Hematopoietic multipotent progenitor cell (in vitro differentiated cells): ENCODE data around the gene L1CAM. TPM values are rescaled to one million over a fixed set of nuclear protein-coding genes. Genes with fewer than 3 reads are reported as not detected.
A peak's percentile ranks its signal among the peaks of the same experiment; 100 is the strongest.

Source experiments
- DNase-seq, 3 donors: peaks; one replicate each; pipeline ENCODE4 v3.0.0-alpha.2; 2011 to 2015; ENCODE audit warnings: low read depth in 2 of 3, low spot score in 2 of 3
- total RNA-seq: library from RNA; depleted of rRNA; stranded (reverse); fragments of >200 nt; gene quantifications from one replicate; pipeline ENCODE4 v1.2.3, GENCODE V29; 2012

L1CAM gene
- total RNA-seq, 1 donor = under 0.01 TPM

DNA sequence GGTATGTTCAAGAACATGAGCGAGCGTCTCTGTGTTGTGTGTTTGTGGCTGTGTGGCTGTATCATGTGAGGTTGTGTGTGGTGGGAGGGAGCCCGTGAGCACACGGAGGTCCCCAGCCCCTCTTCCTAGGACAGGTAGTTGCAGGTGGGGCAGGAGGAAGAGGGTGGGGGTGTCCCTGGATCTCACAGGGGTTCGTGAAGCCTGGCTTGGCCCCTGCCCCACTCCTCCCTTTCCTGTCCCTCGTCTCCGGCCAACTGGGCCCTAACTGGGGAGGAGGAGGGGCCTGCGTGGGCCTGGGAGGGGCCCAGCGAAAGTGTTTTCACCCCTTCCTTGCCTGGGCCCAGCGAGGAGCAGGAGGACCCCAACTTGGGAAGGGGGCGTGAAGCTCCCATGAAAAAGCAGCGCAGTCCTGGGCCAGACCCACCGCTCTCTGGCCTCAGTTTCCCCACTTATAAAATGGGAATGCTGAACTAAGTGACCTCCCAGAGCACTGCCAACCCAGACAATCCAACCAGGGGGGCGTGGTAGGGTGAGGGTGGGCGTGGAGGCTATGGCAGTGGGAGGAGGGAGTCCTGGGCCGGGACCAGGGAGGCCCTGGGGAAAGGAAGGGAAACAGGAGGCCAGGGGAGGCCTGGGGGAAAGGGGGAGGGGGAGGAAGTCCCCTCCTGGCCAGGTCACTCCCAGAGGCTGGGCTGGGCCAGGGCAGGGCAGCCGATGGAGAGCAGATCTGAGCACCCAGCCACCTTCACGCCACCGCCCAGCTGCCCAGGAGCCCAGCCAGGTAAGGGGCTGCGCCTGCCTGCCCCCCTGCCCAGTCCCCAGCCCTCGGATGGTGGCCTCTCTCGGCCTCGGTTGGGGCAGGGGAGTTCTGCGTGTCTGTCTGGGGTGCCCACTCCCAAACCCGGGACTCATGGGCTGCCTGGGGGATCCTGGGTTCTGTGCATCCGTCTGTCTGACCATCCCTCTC lies 18.3 kb upstream of the L1CAM start, which contains the start of gene AVPR2:
AVPR2 (plus strand) TSS at position 683 of the 967 bp plus-strand sequence. CDS start 473 bp downstream, outside the sequence.
- DNase-seq = no peak

DNA sequence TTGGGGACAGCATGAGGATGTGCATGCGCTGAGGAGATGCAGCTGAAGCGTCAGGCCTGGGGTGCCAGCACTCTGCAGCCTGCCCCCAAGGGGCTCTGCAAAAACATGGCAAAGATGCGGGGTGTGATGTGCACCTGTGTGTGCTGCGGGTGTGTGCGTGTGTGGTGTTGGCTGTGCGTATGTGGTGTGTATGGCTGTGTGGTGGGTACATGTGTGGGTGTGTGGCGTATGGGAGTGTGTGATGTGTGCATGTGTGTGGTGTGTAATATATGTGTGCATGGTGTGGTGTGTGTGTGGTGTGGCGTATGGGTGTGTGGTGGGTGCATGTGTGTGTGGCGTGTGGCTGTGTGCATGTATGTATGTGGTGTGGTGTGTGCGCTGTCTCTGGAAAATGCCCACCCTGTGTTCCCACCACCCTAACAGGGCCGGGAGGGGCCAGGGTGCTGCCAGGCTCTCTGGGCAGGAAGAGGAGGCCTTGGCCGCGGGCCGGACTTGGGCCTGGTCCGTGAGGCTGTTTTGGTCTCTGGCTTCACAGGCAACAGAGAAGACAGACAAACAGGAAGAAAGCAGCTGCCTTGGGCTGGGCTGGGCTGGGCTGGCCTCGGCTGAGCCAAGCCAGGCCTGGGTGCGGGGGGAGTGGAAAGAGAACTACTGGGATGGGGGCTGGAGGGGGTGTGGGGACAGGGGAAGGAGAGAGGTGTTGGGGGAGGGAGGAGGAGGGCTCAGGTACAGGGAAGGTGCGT lies 17.4 kb upstream of the L1CAM start:
- peak in 1 of 3 donors; percentile 4 for DNase-seq

DNA sequence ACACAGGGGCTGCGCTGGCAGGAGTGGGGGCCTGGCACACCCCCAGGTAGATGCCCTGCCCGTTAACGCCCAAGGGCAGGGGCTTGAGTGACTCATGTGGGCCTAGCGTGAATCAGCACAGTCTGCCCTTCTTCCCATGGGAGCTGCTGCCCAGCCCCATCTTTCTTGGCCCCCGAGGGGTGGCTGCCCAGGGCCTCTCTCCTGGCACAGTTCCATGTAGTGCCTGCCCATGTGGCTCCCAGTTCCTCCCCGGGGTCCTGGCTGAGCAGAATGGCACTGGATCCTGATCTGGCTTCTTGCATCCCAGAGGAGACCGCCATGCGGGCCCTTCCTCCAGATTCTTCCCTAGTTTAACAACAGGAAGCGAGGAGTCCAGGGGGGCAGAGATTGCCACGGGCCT lies 16.4 kb upstream of the L1CAM start:
- DNase-seq = no peak

DNA sequence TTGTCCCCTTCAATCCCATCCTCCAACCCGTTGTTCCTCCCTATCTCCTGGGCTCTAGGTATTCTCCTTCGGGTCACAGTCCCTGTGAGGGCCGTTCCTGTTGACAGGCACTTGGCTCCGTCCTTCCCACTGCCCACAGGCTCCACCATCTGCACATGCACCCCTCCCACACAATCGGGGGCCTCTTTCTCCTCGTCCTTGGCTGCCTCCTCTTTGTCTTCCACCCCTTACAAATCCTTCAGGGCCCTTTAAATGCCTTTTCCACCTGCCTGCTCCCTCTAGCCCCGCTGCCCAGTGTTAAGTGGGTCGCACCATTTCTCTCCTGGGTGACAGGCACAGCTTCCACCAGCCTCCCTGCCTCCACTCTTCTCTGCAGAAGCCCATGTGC lies 15.8 kb upstream of the L1CAM start:
- no peak for DNase-seq

DNA sequence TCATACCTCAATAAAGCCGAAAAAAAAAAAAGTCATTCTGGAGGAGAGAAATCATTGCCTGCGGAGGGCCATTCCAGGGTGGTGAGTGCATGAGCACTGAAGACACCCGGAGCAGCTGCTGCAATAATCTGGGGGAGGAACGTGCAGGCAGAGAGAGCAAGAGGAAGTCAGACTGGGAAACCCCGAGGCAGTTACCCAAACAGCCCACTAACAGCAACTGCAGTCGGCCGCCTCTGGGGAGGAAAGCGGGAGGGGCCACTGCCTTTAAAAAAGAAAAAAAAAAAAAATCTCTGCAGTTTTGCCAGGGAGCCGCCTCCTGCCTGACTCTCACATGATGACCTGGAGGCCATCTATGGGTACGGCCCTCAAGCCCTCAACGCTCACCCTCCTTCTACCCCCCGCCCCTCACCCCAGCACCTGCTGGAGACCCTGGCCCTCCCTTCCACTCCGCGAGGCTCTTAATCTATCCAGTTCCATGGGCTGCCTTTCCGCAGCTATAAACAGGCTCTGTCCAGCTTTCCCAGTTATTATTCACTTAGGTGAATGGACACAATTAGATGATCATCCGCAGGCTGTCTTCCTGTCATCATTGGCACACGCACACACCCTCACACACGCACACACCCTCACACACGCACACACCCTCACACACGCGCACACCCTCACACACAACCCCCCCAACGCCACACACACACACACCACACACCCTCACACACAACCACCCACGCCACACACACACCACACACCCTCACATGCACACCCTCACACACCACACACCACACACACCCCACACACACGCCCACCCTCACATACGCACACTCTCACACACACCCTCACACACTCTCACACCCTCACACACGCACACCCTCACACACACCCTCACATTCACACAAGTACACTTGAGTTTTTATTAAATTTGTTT lies 15.1 kb upstream of the L1CAM start:
- DNase-seq = peak; percentile 26 to 84 (median 77)

DNA sequence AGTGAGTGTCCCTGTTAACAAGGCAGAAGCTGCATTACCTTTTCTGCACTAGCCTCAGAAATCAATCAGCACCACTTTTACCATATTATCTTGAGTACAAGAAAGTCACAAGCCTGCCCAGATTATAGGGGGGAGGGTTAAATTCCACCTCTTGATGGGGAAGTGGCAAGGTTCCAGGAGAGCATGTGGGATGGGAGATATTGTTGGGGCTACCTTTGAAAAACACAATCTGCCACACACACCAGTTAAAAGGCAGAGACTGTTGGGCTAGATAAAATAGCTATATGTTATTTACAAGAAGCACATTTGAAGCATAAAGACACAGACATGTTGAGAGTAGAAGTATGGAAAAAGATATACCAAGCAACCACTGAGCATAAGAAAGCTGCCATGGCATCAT lies 11.9 kb upstream of the L1CAM start:
- DNase-seq = peak in 2 of 3 donors; percentile 52 to 73

DNA sequence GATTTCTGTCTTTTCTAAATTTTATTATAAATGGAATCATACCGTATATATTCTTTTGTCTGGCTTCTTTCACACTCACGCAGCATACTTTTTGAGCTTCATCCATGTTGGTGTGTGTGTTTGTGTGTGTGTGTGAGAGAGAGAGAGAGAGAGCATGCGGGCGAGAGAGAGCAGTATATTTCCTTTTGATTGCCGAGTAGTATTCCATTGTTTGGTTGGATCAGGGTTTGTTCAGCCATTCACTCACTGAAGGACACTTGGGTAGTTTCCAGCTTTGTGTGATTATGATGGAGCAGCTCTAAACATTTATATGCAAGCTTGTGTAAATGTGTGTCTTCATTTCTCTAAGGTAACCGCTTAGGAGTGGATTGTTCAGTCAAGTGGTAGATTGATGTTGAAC lies 3.1 kb upstream of the L1CAM start:
- no peak for DNase-seq

DNA sequence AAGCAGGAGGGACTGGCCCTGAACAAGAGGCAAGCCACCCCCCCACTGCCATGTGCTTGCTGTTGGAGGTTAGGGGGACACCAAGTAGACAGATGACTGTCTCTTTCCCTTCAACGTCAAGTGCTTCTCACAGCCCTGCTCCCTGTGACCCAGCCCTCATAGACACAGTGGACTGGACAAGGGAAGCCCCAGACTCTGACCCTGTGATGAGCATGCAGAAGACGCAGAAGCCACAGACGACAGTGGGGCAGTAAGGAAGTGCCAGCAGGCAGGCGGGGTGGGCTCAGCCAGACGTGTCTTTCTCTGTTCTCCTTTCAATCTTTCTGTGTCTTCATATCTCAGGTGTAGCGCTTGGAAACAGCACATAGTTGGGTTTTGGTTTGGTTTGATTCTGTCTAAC lies 2.4 kb upstream of the L1CAM start:
- DNase-seq = no peak

DNA sequence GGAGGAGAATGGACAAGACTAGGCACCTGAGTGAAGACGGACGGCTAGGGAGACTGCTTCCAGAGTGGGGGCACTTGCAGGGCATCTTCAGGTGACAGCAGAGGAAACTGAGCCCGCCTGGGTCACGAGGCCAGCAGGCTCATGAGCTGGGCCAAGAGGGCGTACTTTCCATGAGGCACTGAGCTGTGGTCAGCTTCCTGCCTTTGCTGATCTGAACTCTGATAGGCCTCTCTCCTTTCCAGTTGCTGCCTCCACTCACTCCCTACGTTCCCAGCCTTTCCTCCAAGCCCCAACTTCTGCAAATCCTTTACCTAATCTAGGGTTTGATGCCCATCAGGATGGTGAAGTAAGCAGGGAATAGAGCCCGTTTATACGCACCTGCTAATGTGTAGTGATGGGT lies 1.4 kb upstream of the L1CAM start:
- DNase-seq = no peak

DNA sequence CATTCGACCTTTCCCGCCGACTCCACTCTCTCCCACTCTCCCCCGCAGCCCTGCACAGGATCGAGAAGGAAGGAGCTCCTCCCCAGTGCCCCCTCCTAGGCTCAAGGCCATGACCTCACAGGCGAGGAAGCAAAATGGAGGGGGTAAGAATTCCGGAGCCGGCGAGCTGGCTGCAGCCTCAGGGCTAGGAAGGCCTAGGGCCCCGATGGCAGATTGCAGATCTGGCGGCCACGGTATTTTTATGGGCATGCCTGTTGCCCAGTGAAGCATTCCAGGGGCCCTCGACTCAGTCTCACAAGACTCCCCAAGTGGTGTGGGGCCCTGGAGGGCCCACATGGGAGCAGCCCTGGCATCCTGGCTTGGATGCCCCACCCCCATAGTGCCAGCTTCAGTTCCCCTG lies 942 bp upstream of the L1CAM start:
- DNase-seq = no peak

DNA sequence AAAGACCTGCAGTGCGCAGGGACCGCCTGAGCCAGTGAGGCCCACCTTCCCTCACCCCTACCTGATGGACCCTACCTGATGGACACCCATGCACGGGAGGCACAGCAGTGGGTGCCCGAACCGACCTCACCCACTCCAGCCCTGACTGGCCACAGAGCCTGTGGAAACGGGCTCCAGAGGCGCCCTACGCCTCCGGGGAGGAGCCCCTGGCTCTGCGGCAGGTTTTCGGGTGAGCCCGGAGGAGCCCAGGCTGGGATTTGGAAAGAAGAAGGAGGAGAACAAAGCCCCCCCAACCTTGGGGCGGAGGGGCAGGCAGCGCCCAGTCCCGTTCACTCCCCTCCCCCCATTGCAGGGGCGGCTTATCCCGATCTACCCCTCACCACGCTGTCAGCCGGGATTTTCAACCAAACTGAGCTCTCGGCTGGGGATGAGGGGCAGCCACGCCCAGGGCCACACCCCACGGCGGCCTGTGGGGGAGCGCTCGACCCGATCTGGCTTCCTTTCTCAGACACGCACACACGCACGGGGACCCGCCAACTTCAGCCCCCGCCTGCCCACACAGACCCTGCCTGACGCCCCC lies 675 bp downstream of the L1CAM start:
- no peak for DNase-seq

DNA sequence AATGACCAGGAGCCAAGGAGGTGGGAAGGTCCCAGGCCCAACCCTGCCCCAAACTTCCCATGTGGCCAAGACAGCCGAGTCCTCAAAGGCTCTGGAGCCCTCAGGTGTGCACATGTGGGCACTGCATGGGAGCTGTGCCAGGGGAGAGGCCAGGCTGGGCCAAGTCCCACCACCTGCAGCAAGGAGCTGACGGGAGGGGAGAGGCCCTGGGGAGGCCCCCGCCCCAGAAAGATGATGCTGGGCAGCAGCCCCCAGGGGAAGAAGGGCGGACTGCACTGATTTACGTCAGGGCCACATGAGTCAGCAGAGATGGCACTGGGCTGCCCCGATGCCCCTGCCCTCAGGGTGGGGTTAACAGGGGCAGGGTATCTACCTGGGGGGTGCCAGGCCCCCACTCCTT lies 1.4 kb downstream of the L1CAM start:
- peak in 1 of 3 donors; percentile 17 for DNase-seq

DNA sequence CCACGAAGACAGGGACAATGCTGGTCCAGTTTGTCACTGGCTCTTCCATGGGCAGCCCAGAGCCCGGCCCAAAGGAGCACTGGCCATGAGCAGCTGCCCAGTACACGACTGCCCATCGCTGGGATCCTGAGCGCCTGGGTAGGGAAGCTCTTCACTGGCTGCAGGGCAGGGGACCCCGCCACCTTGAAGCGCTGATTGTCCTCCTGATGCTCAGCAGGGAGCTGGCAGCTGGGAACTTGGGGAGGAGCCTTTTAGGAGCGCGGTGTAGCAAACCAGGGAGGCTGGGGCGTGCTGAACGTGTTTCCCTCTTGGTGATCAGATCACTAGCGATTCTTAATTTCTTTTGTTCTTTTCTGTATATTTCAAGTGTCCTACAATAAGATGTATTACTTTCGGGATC lies 1.8 kb downstream of the L1CAM start:
- no peak for DNase-seq

DNA sequence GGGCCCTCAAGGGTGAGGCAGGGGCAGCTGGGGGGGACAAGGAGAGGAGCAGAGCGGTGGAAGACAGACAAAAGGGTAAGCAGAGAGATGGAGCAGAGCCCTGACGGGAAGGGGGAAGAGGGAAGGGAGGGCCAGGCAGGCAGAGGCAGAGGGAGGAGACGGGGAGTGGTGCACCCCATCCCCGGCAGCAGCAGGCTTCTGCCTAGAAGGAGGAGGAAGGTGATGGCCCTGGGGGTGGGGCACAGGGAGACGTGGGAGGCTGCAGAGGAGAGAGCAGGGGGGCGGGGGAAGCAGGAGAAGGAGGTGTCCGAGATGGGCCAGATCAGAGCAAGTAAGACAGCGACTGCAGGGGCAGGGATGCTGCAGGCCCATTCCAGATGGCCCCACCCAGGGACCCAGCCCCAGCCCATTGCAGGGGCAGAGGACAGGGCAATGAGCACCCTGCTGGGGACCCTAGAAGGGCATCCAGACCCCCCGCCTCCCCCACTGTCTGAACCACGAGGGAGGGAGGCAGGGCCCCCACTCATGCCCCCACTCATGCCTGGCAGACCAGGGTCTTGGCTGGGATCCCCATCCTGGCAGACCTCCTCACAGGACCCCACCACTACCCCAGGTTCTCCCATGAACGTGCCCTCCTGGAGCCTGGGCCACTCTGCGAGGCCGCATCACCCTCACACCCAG lies 2.7 kb downstream of the L1CAM start:
- no peak for DNase-seq

DNA sequence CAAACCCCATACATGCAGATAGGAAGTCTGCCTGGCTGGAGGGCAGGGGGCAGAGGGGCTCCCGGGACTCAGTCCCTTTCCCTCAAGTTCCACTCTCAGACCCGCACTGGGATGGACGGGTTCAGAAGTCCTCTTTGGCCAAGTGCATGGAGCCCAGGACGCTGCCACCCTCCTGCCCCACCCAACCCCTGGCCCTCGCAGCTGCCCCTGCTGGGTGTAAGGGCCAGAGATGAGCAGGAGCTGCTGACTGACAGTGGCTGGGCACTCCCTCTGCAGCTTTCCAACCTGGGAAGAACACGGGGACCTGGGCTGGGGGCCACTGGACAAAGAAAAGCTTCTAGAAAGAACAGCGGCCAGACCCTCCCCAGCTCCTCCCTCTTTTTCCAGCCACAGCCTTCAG lies 3.4 kb downstream of the L1CAM start:
- DNase-seq = no peak

DNA sequence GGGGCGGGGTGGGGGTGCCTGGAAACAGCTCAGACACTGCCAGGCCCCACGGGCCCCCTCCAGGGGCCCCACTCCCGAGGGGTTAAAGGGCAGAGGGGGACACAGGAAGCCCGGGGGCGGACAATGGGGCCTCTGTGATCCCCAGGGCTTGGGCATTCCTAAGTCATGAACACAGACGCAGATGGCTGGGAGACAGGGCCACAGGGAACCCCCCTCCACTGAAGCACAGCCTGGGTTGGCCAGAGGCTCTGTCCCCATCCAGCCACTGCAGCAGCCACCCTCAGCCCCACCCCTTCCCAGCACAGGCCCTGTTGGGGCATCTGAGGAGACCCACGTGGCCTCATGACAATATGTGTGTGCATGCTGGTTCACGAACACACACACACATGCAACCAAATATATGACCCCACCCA lies 3.9 kb downstream of the L1CAM start:
- DNase-seq = no peak

DNA sequence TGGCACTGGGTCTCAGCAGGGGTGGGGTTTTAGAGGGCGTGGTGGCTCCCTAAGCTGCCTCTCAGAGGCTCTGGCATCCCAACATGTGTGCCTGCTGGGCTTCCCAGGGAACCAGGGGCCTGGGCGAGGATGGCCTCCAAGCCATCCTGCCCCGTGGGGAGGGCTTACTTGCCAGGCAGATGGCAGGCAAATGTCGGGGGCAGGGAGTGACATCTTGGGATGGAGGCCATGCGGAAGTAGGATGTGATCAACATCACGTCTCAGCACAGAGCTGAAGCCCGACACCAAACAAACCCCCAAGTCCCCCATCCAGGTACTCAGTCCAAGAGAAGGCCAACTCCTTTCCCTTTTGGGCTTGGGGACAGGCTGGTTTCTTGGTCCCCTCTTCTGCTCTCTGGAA lies 4.7 kb downstream of the L1CAM start:
- DNase-seq = no peak

DNA sequence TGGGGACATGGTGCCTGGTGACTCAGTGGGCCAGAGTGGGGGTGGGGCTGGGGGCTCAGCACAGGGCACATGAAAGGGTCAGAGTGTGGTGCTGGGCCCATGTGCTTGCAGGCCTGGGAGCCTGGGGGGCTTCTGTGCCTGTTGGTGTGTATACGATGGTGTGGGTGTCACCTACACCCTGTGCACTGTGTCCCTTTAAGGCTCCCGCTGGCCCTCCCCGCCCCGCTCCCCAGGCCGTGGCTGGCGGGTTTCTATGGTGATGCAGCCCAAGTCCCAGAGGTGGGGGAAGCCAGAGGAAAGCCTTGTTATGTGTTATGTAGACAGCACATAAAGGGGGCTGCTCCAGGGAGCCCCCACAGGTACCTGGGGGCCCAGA lies 5.5 kb downstream of the L1CAM start:
- DNase-seq = no peak

DNA sequence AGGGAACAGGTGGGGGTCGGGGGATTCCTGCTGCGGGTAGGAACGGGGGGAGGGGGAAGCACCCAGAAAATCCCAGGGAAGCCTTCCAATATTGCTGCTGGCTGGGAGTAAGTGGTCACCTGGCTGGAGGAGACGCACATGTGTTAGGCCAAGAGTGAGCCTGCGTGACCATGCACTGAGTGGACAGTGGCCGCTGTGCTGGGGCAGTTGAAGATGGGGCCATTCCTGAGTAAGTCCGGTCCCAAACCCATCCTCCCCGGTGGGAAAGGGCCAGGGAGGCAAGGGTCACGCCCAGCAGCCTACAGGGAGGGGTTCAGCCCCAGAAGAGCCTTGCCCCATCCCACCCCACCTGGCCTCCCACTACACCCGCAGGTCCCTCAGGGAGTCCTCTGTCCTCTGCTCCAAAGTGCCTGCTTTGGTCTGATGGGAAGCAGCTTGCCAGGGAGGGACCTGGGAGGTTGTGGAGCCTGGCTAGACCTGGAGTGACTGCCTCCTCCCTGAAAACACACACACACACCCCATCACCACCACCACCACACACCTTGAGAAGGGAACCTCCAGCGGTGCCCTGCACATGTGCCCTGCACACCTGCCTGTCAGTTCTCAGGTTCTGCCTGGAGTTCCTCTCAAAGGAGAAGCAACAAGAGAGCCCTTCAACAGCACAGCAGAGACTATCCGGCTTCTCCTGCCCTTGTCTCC lies 6.1 kb downstream of the L1CAM start:
- no peak for DNase-seq
